Measurements from ENCODE around the gene UCMA.

- TF ChIP-seq EZH2 (IDR thresholded peaks at IDR 0.05), result no peak
- TF ChIP-seq, protein P1, sequence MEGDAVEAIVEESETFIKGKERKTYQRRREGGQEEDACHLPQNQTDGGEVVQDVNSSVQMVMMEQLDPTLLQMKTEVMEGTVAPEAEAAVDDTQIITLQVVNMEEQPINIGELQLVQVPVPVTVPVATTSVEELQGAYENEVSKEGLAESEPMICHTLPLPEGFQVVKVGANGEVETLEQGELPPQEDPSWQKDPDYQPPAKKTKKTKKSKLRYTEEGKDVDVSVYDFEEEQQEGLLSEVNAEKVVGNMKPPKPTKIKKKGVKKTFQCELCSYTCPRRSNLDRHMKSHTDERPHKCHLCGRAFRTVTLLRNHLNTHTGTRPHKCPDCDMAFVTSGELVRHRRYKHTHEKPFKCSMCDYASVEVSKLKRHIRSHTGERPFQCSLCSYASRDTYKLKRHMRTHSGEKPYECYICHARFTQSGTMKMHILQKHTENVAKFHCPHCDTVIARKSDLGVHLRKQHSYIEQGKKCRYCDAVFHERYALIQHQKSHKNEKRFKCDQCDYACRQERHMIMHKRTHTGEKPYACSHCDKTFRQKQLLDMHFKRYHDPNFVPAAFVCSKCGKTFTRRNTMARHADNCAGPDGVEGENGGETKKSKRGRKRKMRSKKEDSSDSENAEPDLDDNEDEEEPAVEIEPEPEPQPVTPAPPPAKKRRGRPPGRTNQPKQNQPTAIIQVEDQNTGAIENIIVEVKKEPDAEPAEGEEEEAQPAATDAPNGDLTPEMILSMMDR (IDR thresholded peaks at IDR 0.05 in 2 of 3, conservative IDR thresholded peaks at IDR 0.05 in 1 of 3; ENCODE audit: borderline replicate concordance in 1 of 3, insufficient read depth in 1 of 3, low read depth in 2 of 3, low read length in 2 of 3), result no peak
- TF ChIP-seq POLR2AphosphoS5 (IDR thresholded peaks at IDR 0.05; ENCODE audit: low read depth, low read length), result no peak
- no peak for TF ChIP-seq POLR2A (IDR thresholded peaks at IDR 0.05; ENCODE audit: borderline replicate concordance, extremely low read depth, insufficient read depth, insufficient read length)
- no peak for TF ChIP-seq TCF7L2 (IDR thresholded peaks at IDR 0.05; ENCODE audit: borderline replicate concordance, extremely low read depth, insufficient read depth, insufficient read length)
- no peak for TF ChIP-seq EGR1 (IDR thresholded peaks at IDR 0.05; ENCODE audit: low read depth)
- TF ChIP-seq YY1 (IDR thresholded peaks at IDR 0.05; ENCODE audit: extremely low read depth, insufficient replicate concordance, low read depth, low read length), result no peak
- TF ChIP-seq, protein P2, sequence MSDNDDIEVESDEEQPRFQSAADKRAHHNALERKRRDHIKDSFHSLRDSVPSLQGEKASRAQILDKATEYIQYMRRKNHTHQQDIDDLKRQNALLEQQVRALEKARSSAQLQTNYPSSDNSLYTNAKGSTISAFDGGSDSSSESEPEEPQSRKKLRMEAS (IDR thresholded peaks at IDR 0.05), result no peak
- no peak for TF ChIP-seq REST (IDR thresholded peaks at IDR 0.05; ENCODE audit: low read depth)
- TF ChIP-seq RAD21 (IDR thresholded peaks at IDR 0.05; ENCODE audit: low read depth), result no peak
- TF ChIP-seq SRF (IDR thresholded peaks at IDR 0.05; ENCODE audit: low read depth), result no peak
- no peak for TF ChIP-seq CBX3 (IDR thresholded peaks at IDR 0.05; ENCODE audit: low read depth)
- no peak for TF ChIP-seq SP1 (IDR thresholded peaks at IDR 0.05; ENCODE audit: low read depth)
- no peak for TF ChIP-seq CEBPB (IDR thresholded peaks at IDR 0.05; ENCODE audit: low read depth)
Measured at GRCh38 chr10:13206091-13206490, 28.1 kb downstream of the UCMA start.

All from HCT116 (cell line).